ENCODE results near the gene PPT1.

DNA sequence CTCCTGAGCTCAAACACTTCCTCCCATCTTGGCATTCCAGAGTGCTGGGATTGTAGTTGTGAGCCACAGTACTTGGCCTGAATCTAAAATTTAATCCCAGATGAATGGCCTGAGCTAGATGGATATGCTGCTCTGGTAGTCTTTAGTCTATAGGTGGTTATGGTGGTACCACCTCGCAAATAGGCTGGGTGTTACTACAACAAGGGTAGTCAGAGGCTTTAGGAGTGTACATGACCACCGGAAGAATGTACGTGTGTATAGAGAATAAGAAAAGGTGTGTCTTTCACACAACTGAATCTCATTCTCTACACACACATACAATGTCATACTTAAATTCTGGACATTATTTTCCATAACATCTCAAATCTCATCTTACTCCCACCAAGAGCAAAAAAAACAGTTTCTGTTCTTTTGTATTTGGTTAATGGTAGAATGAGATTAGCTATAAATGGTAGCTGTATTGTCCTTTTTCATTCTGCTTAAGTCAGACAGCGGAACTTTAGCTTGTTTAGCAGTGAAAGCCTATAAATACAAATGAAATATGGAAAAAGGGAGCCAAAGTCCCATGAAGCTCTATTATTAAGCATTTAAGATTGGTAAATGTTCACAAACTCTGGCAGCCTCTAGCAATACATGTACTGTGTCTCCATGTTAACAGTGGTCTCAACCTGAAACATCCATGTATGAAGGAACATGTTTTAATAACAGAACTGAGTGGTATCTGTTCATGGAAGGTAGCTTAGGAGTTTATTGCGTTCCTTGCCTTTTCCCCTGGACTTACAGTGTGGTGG, 40.3 kb downstream of the PPT1 start:
- no peak for TF ChIP-seq POLR2AphosphoS5 (IDR thresholded peaks at IDR 0.05; ENCODE audit: insufficient read depth, low read depth, low read length)
- no peak for TF ChIP-seq CTCF (IDR thresholded peaks at IDR 0.05; ENCODE audit: extremely low read depth in 1 of 2, insufficient read depth in 1 of 2, low read depth in 1 of 2, low read length in 2 of 2)
- no peak for TF ChIP-seq JUN (IDR thresholded peaks at IDR 0.05; ENCODE audit: borderline replicate concordance, insufficient read depth, insufficient read length, low read depth)
- no peak for TF ChIP-seq POLR2A (IDR thresholded peaks at IDR 0.05; ENCODE audit: low read depth, low read length)
- no peak for TF ChIP-seq FOS (IDR thresholded peaks at IDR 0.05; ENCODE audit: borderline replicate concordance, insufficient read depth, low read length)
- TF ChIP-seq EZH2 (IDR thresholded peaks at IDR 0.05; ENCODE audit: borderline replicate concordance, low read depth, low read length, severe bottlenecking), result no peak
- TF ChIP-seq MYC (IDR thresholded peaks at IDR 0.05; ENCODE audit: low read depth, low read length), result no peak
- TF ChIP-seq, protein P1, sequence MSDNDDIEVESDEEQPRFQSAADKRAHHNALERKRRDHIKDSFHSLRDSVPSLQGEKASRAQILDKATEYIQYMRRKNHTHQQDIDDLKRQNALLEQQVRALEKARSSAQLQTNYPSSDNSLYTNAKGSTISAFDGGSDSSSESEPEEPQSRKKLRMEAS (IDR thresholded peaks at IDR 0.05; ENCODE audit: insufficient read depth, insufficient read length), result no peak
- no peak for TF ChIP-seq GATA2 (IDR thresholded peaks at IDR 0.05; ENCODE audit: insufficient read depth, insufficient read length, low read depth, low read length)

All from endothelial cell of umbilical vein (primary cell).